HG03442 (cell line): ENCODE results near the gene SARDH.

ENCODE experiments used
- ATAC-seq: cut with Tn5 transposase; IDR thresholded peaks from one replicate; pipeline ENCODE4 v1.9.1; 2021; ENCODE audit warnings: mild to moderate bottlenecking, moderate library complexity; ENCODE audit not compliant: unreplicated experiment

The SARDH gene

DNA sequence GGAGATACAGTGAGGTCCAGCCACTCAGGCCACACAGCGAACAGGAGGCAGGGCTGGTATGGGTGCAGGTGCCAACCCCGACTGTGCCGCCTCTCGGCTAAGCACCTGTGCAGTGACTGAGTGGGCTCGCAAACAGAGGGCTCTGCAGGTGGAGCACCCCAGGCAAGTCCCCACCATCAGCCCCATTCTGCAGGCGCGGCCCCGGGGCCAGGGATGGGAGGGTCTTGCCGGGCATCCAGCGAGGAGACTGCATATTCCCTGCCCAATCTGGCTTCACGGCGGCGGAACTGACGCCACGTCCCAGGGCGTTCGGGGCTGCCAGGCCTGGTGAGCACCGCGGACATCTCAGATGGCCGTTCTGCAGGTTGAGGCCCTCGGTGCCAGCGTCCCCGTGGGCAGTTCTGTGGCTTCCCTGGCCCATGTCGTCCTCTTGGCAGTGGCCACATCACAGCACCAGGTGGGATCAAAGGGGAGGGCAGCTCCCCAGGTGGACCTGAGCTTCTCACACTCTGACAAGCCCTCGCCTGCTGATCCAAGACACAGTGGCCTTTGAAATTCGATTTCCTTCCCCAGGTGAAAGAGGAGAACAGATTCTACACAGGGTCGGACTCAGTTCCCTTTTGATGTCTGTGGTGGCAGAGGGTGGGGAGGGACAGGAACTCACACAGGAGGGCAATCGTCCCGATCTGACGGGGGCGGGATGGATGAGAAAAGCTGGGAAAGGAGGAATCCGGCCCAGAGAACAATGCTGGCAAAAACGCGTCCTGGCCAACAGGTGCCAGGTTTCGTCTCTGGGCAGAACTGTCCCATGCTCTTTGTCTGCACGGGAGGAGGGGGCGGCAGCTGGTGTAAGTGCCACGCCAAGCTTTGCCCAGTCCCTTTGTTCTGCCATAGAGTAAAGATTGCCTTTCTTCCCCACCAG is 83.2 kb downstream of the SARDH start:
- no peak for ATAC-seq

DNA sequence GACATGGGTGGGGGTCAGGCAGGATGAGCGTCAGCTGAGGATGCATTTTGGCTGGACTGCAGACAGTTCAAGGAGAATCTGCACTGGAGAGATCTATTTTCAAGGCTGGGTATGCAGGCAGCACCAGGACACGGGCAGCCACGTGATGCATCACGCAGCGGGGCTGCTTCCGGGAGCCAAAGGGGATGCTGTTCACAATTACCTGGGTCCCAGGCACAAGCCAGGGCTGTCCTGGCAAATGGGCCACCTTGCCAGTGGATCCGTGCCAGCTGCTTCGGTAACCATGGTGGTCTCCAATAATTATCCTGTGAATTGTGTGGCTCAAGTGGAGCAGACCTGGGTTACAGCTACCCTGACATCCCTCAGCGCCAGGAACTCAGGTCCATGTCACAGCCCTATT is 84.5 kb downstream of the SARDH start:
- ATAC-seq, result no peak

DNA sequence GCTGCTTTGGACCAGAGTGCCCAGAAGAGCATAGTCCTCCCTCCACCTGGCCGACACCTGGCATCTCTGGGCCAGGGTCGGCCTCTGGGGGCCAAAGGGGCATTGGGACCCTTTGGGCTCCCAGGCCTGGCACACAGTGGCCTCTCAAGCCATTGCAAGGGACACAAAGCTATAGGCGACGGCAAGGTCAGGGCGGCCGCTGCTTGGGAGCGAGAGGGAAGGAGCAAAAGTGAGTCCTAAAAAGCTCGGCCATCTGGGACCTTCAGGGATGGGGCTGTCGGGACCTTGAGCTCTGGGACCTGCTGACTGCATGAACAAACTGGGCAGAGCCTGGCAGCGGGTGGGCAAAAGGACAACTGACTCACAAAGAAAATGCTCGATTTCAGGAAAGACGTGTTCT is 88.1 kb downstream of the SARDH start:
- ATAC-seq, result no peak

DNA sequence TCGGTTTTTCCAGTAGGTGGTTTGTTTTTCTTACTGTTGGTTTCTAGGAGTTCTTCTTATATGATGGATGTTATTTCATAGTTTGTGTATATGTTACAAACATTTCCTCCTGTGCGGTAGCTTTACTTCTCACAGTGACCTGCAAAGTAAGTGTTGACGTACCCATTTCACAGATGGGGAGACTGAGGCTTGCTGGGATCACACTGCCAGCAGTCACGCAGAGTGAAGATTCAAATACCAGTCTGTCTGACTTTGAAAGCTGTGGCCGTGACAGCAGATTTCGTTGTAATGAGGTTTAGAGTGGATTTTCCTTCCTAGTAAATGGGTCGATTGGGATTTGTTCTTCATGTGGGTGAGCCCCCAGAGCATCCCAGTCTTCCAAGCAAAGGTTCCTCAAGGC is 89.0 kb downstream of the SARDH start:
- no peak for ATAC-seq

DNA sequence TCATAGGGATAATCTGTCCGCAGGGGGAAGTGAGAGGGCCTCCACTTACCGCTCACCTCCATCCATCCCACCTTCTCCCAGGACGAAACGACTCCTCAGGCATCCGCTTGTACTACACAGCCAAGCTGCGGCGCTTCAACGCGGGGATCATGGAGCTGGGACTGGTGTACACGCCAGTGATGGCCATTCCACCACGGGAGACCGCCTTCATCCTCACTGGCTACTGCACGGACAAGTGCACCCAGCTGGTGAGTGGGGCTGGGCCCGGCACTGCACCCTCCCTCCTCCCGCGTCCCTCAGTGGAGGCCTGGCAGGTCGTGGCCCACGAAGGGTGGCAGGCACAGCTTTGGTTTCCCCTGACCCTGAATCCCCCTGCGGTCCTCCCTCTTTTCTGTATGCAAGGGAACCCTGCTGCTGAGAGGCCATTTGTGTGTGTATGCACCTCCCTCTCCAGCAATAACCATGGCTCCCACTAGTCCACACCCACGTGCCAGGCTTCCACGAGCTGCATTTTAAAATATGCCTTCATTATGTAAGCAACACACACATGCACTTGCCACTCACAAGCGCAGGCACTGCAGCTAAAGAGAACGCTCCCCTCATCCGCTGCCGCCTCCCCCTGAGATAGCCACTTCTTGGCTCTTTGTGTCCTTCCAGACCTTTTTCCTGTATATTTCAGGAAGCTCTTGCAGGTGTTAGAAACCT is 90.2 kb downstream of the SARDH start:
- ATAC-seq, result no peak

DNA sequence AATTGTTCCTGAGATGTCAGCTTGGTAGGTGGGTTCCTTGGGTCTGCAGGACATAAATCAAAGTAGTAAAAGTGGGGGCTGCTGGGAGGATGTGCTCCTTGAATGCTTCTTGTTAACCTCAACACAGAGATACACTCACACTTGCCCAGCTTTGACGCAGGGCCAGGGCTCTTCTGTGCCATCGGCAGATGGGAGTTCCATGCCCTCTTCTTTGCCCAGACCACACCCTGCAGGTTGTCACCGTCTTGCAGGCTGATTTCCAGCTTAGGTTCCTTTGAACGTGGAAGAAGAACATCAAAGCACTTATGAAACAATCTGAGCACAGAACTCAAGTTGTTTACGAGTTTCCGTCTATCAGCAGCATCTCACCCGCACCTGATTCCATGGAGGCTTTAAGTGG is 91.0 kb downstream of the SARDH start:
- no peak for ATAC-seq

DNA sequence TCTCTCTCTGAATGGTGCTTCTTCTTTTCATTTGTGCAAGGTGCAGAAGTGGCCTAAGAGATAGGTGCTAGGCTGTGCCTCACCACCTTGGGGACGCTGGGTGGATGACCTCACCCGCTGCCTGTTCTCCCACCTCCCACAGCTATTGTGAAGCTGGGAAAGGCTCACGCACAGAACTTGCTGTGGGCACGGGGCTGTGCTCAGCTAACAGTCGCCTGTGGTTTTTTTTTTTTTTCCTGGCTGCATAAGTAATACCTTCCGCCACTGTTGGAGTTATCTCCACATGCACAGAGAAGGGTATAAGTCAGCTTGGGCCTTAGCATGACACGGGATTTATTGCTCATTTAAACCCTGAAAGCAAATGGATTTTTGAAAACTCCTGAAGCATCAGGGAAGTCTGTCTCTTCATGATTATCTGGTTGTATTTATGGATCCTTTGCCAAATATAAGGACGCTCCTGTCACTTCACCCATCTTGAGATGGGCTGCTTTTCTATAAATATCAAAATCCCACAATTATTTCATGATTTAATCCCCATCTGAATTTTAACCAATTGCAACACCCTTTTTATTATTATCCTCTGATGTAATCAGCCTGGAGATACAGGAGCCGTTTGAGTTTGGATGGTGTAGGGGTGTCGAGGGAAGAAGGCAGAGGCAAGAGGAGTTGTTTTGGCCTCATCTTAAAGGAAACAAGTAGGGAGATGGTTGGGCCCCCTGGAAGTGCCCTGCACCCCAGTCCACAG is 93.0 kb downstream of the SARDH start:
- no peak for ATAC-seq

DNA sequence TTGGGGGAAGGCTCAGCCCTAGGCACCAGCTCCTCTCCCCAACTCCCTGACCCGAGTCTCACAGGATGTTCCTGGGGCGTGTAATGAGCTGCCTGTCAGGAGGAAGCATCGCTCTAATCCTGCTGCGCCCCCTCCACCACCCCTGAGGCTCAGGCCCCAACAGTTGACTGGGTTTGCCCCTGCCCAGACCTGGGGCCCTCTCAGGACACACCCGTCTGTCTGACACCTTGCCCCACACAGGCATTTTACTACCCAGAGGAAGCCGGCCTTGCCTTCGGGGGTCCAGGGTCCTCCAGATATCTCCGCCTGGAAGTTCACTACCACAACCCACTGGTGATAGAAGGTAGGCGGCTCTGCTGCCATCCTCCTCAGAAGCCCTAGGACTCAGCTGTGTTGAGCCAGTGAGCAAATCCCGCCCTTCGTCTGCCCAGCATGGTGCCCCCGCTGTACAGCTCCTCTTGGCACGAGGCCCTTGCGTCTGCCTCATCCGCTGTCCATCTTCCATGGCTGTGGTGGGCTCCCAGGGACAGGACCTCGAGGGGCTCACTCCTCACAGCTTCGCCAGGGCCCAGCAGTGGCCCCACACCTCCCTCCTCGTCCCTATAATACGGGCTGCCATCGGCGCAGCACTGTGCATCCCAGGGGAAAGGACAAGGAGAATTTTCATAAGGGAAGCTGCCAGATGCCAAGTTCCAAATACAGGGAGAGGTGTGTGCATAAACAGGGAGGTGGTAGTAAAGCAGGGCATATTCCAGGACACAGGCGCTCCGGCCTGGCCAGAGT is 94.0 kb downstream of the SARDH start:
- no peak for ATAC-seq

DNA sequence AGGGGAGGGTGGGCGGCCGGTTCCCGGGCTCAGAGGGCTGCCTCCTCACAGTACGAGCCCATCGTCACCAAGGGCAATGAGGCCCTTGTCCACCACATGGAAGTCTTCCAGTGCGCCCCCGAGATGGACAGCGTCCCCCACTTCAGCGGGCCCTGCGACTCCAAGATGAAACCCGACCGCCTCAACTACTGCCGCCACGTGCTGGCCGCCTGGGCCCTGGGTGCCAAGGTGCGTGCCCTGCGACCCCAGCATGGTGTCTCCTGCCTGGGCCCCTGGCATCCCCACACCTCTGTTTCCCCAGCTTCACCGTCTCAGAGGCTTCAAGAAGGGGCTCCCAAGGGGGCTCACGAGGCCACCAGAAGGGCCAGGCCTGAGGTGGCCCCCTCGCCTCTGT is 94.8 kb downstream of the SARDH start:
- no peak for ATAC-seq

DNA sequence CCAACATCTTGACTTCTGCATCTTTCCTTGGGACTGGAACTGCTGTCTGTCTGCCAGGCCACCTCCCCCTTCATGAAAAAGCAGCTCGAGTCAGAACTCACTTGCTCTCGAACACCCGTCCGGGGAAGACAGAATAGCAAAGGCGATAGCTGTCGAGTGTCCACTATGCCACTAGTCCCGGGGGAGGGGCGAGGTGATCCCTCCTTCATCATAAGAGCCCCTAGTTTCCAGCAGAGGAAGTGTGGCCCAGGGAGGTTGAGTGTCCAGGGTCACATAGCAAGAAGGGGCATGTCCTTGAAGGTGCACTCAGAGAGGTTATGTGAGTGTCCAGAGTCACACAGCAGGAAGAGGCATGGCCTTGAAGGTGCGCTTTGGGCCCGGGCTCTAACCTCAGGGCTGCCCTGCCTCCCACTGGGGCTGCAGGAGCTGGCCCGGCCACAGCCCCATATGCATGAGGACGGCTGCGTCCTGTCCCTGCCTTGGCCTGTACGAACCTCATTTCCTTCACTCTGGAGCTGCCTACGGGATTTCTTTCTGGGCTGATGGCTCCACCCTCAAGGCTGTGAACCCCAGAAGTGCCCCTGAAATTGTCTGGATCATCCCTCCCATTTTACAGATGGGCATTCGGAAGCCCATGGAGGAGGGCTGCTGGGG is 95.3 kb downstream of the SARDH start:
- no peak for ATAC-seq

DNA sequence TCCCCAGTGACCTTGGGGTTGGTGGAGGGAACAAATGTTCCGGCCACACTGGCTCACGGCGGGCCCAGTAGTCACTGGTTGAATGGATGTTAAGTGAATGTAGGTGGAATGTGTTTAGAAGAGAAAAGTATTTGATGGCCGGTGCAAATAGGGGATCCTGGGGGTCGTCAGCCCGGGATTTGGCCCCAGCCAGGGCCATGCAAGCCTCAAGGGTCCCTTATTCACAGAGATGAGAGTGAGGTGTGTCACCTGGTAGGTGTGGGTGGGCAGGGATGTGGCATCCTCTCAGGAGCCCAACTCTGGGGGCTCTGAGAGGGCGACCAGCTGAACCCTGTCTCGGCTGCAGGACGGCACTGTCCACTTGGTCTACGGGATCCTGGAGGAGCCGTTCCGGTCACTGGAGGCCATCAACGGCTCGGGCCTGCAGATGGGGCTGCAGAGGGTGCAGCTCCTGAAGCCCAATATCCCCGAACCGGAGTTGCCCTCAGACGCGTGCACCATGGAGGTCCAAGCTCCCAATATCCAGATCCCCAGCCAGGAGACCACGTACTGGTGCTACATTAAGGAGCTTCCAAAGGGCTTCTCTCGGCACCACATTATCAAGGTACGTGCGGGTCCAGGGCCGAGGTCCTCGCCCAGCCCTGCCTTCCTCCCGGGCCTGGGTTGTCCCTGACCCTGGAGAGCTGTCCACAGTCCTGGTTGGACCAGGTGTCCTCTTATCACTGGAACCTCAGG is 96.1 kb downstream of the SARDH start:
- ATAC-seq, result no peak

DNA sequence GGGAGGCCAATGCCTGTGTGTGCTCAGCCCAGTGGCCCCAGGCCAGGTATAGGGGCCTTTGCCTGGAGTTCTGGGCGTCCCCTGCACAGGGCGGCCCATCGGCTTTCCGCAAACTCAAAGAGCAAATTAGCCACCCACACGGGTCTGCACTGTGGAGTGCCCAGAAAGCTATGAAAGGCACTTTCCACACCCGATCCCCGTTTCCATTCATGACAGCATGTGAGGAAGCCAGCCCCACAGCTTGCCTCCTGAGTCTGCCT is 96.8 kb downstream of the SARDH start:
- ATAC-seq, result no peak

DNA sequence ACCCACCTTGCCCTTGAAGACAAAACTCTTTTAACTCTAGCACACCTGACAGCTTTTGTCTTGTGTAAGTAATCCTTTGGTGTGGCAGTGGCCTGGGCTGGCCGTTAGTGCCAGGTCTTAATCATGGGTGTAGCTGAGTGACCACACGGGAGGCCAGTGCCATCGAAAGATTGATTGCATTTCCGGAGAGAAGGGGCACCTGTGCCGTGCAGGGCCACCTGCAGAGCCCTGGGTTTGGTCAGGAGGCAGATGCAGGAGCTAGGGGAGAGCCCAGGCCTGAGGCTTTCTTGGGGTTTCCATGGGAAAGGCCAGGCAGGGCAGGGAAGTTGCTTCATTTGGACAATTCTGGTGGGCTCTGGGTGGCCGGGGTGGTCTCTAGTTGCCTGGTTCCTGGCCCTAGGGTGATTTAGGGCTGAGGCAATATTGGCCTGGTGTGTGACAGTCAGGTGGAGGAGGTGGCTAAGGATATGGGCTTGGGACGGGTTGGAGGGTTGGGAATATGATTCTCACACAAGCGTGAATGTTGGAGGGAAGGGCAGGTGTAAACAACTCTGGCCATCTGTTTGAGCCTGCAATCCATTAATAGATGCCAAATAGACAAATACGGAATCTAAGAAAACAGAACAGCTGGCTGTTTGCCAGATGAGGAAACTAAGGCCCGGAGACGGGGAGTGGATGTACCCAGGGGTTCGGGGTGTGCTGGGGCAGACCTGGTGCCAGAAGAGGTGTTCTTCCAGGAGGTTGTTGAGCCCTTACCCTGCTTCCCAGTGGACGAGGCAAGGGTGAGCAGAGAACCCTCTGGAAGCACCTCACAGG is 97.4 kb downstream of the SARDH start:
- ATAC-seq, result no peak

DNA sequence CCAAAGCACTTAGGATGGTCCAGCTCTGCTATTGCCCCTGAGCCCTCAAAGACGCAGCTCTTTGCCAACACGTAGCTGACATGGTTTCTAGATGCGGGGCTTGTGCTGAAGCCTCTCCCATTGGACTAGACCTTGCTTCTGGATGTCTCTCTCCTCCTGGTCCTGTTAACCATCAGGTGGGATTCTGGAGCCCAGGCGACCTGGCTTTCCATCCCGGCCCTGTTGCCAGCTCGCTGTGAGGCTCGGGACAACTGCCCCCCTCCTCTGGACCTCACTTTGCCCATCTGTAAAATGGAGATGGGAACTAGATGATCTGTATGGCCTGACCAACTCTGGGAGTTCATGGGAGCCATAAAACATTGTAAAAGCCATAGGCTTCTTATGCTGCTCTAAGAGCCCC is 98.0 kb downstream of the SARDH start:
- ATAC-seq, result no peak

DNA sequence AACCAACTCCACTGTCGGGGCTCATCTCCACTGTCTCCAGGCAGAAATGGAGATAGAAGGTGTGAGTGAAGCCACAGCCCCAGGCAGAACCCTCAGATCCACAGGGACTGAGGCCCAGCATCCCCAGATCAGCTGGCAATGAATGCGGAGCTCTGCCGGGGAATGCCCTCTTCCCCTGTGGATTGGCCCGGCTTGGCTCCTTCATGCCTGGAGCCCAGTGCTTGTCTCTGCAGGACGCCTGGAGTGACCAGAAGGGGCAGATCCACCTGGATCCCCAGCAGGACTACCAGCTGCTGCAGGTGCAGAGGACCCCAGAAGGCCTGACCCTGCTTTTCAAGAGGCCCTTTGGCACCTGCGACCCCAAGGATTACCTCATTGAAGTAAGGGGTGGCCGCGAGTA is 98.5 kb downstream of the SARDH start:
- no peak for ATAC-seq

DNA sequence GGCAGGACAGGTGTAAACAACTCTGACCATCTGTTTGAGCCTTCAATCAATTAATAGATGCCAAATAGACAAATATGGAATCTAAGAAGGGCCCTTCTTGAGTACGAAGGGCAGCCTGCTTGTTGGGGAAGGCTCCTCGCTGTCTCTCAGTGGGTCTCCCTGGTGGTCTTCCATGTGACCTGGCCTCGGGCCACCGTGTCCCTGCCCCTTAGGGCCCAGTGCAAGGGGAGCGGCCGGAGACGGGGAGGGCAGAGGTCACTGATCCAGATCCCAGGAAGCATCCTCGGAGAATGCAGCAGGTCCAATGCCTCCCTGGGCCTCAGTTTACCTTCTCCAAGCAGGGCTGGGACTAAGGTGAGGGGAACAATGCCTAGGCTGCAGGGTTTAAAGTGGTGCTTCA is 99.4 kb downstream of the SARDH start:
- ATAC-seq, result no peak

DNA sequence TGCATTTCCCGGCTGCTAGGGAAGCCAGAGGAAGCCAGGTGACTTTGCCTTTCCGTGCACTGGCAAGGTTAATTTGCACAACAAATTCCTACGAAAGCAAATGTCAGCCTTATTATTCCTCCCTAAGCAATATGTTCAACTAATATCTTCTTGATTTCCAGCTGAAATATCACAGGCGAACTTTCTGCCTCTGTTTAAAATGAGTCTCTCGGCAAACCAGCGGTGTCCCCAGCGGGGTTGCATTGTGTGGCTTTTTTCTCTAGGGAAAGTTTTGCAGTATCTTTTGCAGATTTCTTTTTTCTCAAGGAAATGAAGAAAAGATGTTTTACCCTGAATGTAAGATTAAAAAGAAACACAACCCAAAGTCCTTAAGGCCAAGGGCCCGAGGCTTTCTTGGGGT is 100.1 kb downstream of the SARDH start:
- ATAC-seq, result no peak

DNA sequence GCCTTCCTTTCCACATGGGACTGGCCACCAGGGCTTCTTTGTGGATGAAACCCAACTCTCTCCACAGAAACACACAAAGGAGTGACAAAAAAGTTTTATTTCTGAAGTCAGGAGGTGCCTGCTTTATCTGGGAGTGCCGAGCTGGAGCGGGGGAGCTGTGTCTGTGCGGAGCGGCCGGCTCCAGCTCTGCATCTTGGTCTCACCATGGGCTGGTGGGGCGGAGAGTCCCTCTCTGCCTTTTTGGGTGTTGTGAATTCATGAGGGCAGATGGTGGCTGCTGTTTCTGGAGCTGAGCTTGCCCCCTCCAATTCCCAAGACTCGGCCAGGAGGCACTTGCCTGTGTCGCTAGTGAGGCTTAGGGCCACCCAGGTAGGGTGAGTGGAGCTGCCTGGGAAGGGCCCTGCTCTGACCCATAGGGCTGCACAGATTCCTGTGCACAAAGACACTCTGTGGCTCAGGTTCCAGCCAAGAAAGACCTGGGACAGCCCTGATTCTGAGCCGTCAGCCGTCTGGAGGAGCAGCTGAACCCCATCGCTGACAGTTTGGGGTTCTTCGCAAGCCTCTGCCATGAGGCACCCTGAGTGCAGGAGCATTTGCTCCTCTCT is 100.6 kb downstream of the SARDH start:
- no peak for ATAC-seq

DNA sequence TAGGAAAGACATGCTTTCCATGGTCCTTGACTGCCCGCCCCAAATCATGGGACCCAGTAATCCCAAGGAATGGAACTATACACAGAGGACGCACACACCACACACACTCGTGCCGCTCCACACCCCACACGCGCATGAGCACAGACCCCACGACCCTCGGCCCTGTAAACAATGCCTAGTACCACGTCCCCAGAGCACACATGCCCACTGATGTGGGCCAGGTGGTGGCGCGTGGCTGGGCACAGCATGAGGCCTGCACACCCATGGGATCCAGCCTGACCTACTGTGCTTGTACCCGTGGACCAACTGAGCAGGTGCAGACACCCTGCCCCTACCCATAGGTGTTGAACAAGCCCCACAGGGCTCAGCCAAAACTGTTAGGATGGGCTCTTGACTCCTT is 101.2 kb downstream of the SARDH start:
- no peak for ATAC-seq
